Duodenal mucosa (tissue), 2 donors: ENCODE measurements around the gene SLC19A1.

Experiments
- H3K27ac ChIP-seq: one replicate; pipeline ENCODE4 v1.7.0; 2013; ENCODE audit warnings: low read depth, low read length
- H3K27me3 ChIP-seq, 2 donors: one replicate each; pipeline ENCODE4 v1.7.0; 2013; ENCODE audit warnings: low read length in 2 of 2, control low read depth in 1 of 2; ENCODE audit not compliant: insufficient read depth in 2 of 2, control insufficient read depth in 1 of 2
- H3K36me3 ChIP-seq, 2 donors: one replicate each; pipeline ENCODE4 v1.7.0; 2013; ENCODE audit warnings: low read length in 2 of 2, control low read depth in 1 of 2; ENCODE audit not compliant: insufficient read depth in 2 of 2, control insufficient read depth in 1 of 2
- H3K4me1 ChIP-seq, 2 donors: one replicate each; pipeline ENCODE4 v1.7.0; 2013; ENCODE audit warnings: low read length in 2 of 2, control low read depth in 1 of 2; ENCODE audit not compliant: insufficient read depth in 2 of 2, control insufficient read depth in 1 of 2
- H3K4me3 ChIP-seq, 2 donors: one replicate each; pipeline ENCODE4 v1.7.0; 2013; ENCODE audit warnings: low read length in 2 of 2, low read depth in 1 of 2
- H3K9ac ChIP-seq, 2 donors: one replicate each; pipeline ENCODE4 v1.7.0; 2013; ENCODE audit warnings: low read length in 2 of 2, low read depth in 1 of 2
- H3K9me3 ChIP-seq, 2 donors: one replicate each; pipeline ENCODE4 v1.7.0; 2013; ENCODE audit warnings: low read length in 2 of 2, control low read depth in 1 of 2; ENCODE audit not compliant: control insufficient read depth in 1 of 2

Gene SLC19A1

GRCh38 chr21:45511661-45512431 lies 30.4 kb downstream of the SLC19A1 start:
- Histone ChIP-seq H3K27ac (no peak overlapping the region), H3K9ac (no peak overlapping the region), H3K27me3 (peaks cover 0 to under 1% of the 10 kb centered on the region in 2 donors), H3K4me3 (no peak overlapping the region), H3K9me3 (no peaks in the 10 kb centered on the region), H3K4me1 (no peaks in the 10 kb centered on the region), H3K36me3 (peaks cover 5 to 9% of the 10 kb centered on the region in 2 donors)

GRCh38 chr21:45511007-45511406 lies 31.2 kb downstream of the SLC19A1 start:
- peaks cover 5 to 9% of the 10 kb centered on the region in 2 donors for H3K36me3 ChIP-seq

GRCh38 chr21:45510466-45510955 lies 31.7 kb downstream of the SLC19A1 start:
- Histone ChIP-seq H3K4me3 (no peak overlapping the region), H3K9me3 (no peaks in the 10 kb centered on the region), H3K27me3 (peaks cover 4 to 7% of the 10 kb centered on the region in 2 donors), H3K36me3 (peaks cover 5 to 9% of the 10 kb centered on the region in 2 donors), H3K9ac (no peak overlapping the region), H3K27ac (no peak overlapping the region), H3K4me1 (no peaks in the 10 kb centered on the region)

More at GRCh38 chr21:45511007-45511406, 31.2 kb downstream of the SLC19A1 start:
- Histone ChIP-seq H3K4me3 (no peak overlapping the region), H3K27ac (no peak overlapping the region), H3K9me3 (no peaks in the 10 kb centered on the region), H3K4me1 (no peaks in the 10 kb centered on the region), H3K27me3 (peaks cover 2 to 7% of the 10 kb centered on the region in 2 donors), H3K9ac (no peak overlapping the region)

GRCh38 chr21:45509566-45510465 lies 32.4 kb downstream of the SLC19A1 start:
- no peaks in the 10 kb centered on the region for H3K4me1 ChIP-seq
- peaks cover 0 to 9% of the 10 kb centered on the region in 2 donors for H3K36me3 ChIP-seq
- no peaks in the 10 kb centered on the region for H3K9me3 ChIP-seq
- no peak overlapping the region for H3K27ac ChIP-seq
- peaks cover 4 to 9% of the 10 kb centered on the region in 2 donors for H3K27me3 ChIP-seq
- H3K4me3 ChIP-seq = no peak overlapping the region
- no peak overlapping the region for H3K9ac ChIP-seq

GRCh38 chr21:45508607-45509565 lies 33.4 kb downstream of the SLC19A1 start:
- no peak overlapping the region for H3K4me3 ChIP-seq
- H3K9ac ChIP-seq = no peak overlapping the region
- no peak overlapping the region for H3K27ac ChIP-seq
- H3K36me3 ChIP-seq = peaks cover 0 to 9% of the 10 kb centered on the region in 2 donors
- no peaks in the 10 kb centered on the region for H3K4me1 ChIP-seq
- H3K9me3 ChIP-seq = no peaks in the 10 kb centered on the region
- peaks cover 4 to 12% of the 10 kb centered on the region in 2 donors for H3K27me3 ChIP-seq

- peaks cover 0 to 2% of the 10 kb centered on the region in 2 donors for H3K36me3 ChIP-seq
- H3K27me3 ChIP-seq = peaks cover 4 to 12% of the 10 kb centered on the region in 2 donors
- H3K4me1 ChIP-seq = no peaks in the 10 kb centered on the region
- no peak overlapping the region for H3K4me3 ChIP-seq
- H3K9ac ChIP-seq = no peak overlapping the region
- no peak overlapping the region for H3K27ac ChIP-seq
- no peaks in the 10 kb centered on the region for H3K9me3 ChIP-seq
Measured at GRCh38 chr21:45507888-45508508, 34.2 kb downstream of the SLC19A1 start.

DNA sequence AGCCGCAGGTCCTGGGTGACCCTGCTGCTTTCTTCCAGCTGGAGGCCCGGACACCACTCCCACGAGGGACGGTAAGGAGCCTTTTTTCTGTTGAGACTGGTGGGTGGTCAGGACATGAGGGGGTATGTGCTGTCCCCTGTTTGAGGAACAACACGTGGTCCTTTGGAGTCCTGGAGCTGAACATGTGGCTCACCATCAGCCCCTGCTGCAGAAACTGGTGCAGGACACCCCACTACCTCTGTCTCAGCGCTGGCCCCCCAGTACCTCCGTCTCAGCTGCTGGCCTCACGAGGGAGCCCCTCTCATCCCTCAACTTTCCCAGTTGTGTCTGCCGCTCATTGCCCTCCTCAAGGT lies 34.7 kb downstream of the SLC19A1 start:
- Histone ChIP-seq H3K9ac (no peak overlapping the region), H3K4me3 (no peak overlapping the region), H3K9me3 (no peaks in the 10 kb centered on the region), H3K27me3 (peaks cover 4 to 12% of the 10 kb centered on the region in 2 donors), H3K27ac (no peak overlapping the region), H3K36me3 (no peaks in the 10 kb centered on the region), H3K4me1 (no peaks in the 10 kb centered on the region)

GRCh38 chr21:45506836-45507522 lies 35.3 kb downstream of the SLC19A1 start:
- Histone ChIP-seq H3K4me1 (no peaks in the 10 kb centered on the region), H3K9ac (no peak overlapping the region), H3K36me3 (no peaks in the 10 kb centered on the region), H3K4me3 (no peak overlapping the region), H3K9me3 (no peaks in the 10 kb centered on the region), H3K27me3 (peaks cover 4 to 12% of the 10 kb centered on the region in 2 donors), H3K27ac (no peak overlapping the region)
